HepG2 (cell line): ENCODE results near the gene GAS5. TPM values are rescaled to one million over a fixed set of nuclear protein-coding genes. Genes with fewer than 3 reads are reported as not detected.

Experiments
- ATF7 ChIP-seq, 2 experiments: fragments of 450-650 bp in 1 of 2; sonication (generic) in 1 of 2; formaldehyde crosslinking in 1 of 2; IDR thresholded peaks; 2 replicates each; pipeline versions ENCODE4 v1.4.0 to v1.6.1; 2016 to 2020; ENCODE audit warnings: antibody characterized with exemption in 1 of 2, mild to moderate bottlenecking in 1 of 2, missing genetic modification reagents in 1 of 2
- GATA4 ChIP-seq: sonication (generic); IDR thresholded peaks from 2 replicates; pipeline ENCODE4 v1.6.1; 2016; ENCODE audit warnings: antibody characterized with exemption, low read depth, borderline replicate concordance
- GFI1 ChIP-seq: sonication (generic); formaldehyde crosslinking; IDR thresholded peaks from 2 replicates; pipeline ENCODE4 v1.5.0; 2020; ENCODE audit warnings: missing genetic modification reagents, mild to moderate bottlenecking, borderline replicate concordance
- HNRNPL ChIP-seq: fragments of 200-400 bp; formaldehyde crosslinking; IDR thresholded peaks from 2 replicates; pipeline ENCODE4 v1.6.1; 2017; ENCODE audit warnings: mild to moderate bottlenecking, low read depth, low read length
- IKZF5 ChIP-seq: IDR thresholded peaks from 2 replicates; pipeline ENCODE4 v1.6.1; 2018; ENCODE audit warnings: missing genetic modification reagents, mild to moderate bottlenecking, missing compliant biosample characterization
- KDM1A ChIP-seq: IDR thresholded peaks from 2 replicates; pipeline ENCODE4 v1.6.1; 2016; ENCODE audit warnings: missing compliant biosample characterization
- NAIF1 ChIP-seq: sonication (generic); formaldehyde crosslinking; IDR thresholded peaks from 2 replicates; pipeline ENCODE4 v1.5.0; 2020; ENCODE audit warnings: mild to moderate bottlenecking, missing genetic modification reagents, borderline replicate concordance
- NFIC ChIP-seq: IDR thresholded peaks from 2 replicates; pipeline ENCODE4 v1.6.1; 2012; ENCODE audit warnings: mild to moderate bottlenecking, low read length, inconsistent platforms
- PCBP2 ChIP-seq: fragments of 200-400 bp; formaldehyde crosslinking; optimal IDR thresholded peaks from 2 replicates; pipeline ENCODE3; 2018; ENCODE audit warnings: low read length, low read depth; ENCODE audit not compliant: poor library complexity, severe bottlenecking
- POLR2A ChIP-seq, 2 experiments: IDR thresholded peaks; 2 replicates each; pipeline ENCODE4 v1.6.1; 2011; ENCODE audit warnings: low read depth in 2 of 2, low read length in 2 of 2, mild to moderate bottlenecking in 1 of 2, moderate library complexity in 1 of 2; ENCODE audit not compliant: insufficient read depth in 1 of 2
- RBM39 ChIP-seq: fragments of 200-400 bp; formaldehyde crosslinking; IDR thresholded peaks from one replicate; pipeline ENCODE4 v1.6.1; 2018; ENCODE audit warnings: antibody characterized with exemption, mild to moderate bottlenecking, low read depth, low read length; ENCODE audit not compliant: poor library complexity, severe bottlenecking
- RORA ChIP-seq: sonication (generic); formaldehyde crosslinking; IDR thresholded peaks from 2 replicates; pipeline ENCODE4 v1.5.0; 2020; ENCODE audit warnings: mild to moderate bottlenecking, missing genetic modification reagents, moderate library complexity
- SMAD9 ChIP-seq: sonication (generic); formaldehyde crosslinking; IDR thresholded peaks from 2 replicates; pipeline ENCODE4 v1.5.1; 2020; ENCODE audit warnings: mild to moderate bottlenecking, missing genetic modification reagents
- SRSF9 ChIP-seq: fragments of 200-400 bp; formaldehyde crosslinking; IDR thresholded peaks from 2 replicates; pipeline ENCODE4 v1.6.1; 2018; ENCODE audit warnings: borderline replicate concordance, mild to moderate bottlenecking, low read depth, low read length; ENCODE audit not compliant: insufficient read depth, poor library complexity, severe bottlenecking
- ZBTB7B ChIP-seq: sonication (generic); formaldehyde crosslinking; IDR thresholded peaks from 2 replicates; pipeline ENCODE4 v1.4.0; 2020; ENCODE audit warnings: missing genetic modification reagents
- ZFP82 ChIP-seq: sonication (generic); formaldehyde crosslinking; IDR thresholded peaks from 2 replicates; pipeline ENCODE4 v1.5.1; 2020; ENCODE audit warnings: mild to moderate bottlenecking, missing genetic modification reagents, borderline replicate concordance
- ZIK1 ChIP-seq: sonication (generic); formaldehyde crosslinking; IDR thresholded peaks from 2 replicates; pipeline ENCODE4 v1.5.0; 2020; ENCODE audit warnings: mild to moderate bottlenecking, low read depth, missing genetic modification reagents, borderline replicate concordance
- ZNF431 ChIP-seq: sonication (generic); formaldehyde crosslinking; IDR thresholded peaks from 2 replicates; pipeline ENCODE4 v1.9.0; 2022; ENCODE audit warnings: missing genetic modification reagents, low read depth, mild to moderate bottlenecking, borderline replicate concordance
- ZNF530 ChIP-seq: sonication (generic); formaldehyde crosslinking; IDR thresholded peaks from 2 replicates; pipeline ENCODE4 v1.5.0; 2020; ENCODE audit warnings: low read depth, mild to moderate bottlenecking, missing genetic modification reagents
- ZNF644 ChIP-seq: IDR thresholded peaks from 2 replicates; pipeline ENCODE4 v1.6.1; 2016; ENCODE audit warnings: low read depth
- ZNF841 ChIP-seq: sonication (generic); formaldehyde crosslinking; IDR thresholded peaks from 2 replicates; pipeline ENCODE4 v1.8.1; 2023; ENCODE audit warnings: missing genetic modification reagents, borderline replicate concordance
- ZNF878 ChIP-seq: sonication (generic); formaldehyde crosslinking; IDR thresholded peaks from 2 replicates; pipeline ENCODE4 v1.8.1; 2023; ENCODE audit warnings: mild to moderate bottlenecking, missing genetic modification reagents, moderate library complexity
- polyA plus RNA-seq, 8 experiments: library from polyadenylated mRNA; depleted of rRNA in 3 of 8; stranded (reverse) in 7 of 8; unstranded in 1 of 8; fragments of >200 nt; fragmentation: Illumina TruSeq in 4 of 8; extraction: Trizol in 4 of 8; gene quantifications; 2 replicates each; pipeline versions ENCODE4 v1.2.1 to v1.2.3, GENCODE V29; 2011 to 2016; ENCODE audit warnings: low read depth in 4 of 8, missing spikeins in 1 of 8, mixed read lengths in 1 of 8; ENCODE audit not compliant: insufficient read depth in 1 of 8
- total RNA-seq, 5 experiments: library from RNA; depleted of rRNA; stranded (reverse); fragments of >200 nt; fragmentation: Illumina TruSeq; extraction: Trizol; gene quantifications; 2 replicates each; pipeline ENCODE4 v1.2.3, GENCODE V29; 2016; ENCODE audit warnings: low read depth in 1 of 5
- TF ChIP-seq, protein P1 (sequence below): sonication (generic); formaldehyde crosslinking; IDR thresholded peaks from 2 replicates; pipeline ENCODE4 v1.5.0; 2020; ENCODE audit warnings: missing genetic modification reagents
- TF ChIP-seq, protein P2 (sequence below): sonication (generic); formaldehyde crosslinking; IDR thresholded peaks from 2 replicates; pipeline ENCODE4 v1.5.0; 2020; ENCODE audit warnings: missing genetic modification reagents, mild to moderate bottlenecking, borderline replicate concordance
- TF ChIP-seq, protein P3 (sequence below): sonication (generic); formaldehyde crosslinking; IDR thresholded peaks from 2 replicates; pipeline ENCODE4 v1.8.1; 2023; ENCODE audit warnings: mild to moderate bottlenecking, missing genetic modification reagents

The GAS5 gene
- total and polyA plus RNA-seq, 2 of the 13 experiments (the other 11 are each of a cell fraction or from before 2014, with no cell fraction given), result 352 to 738 TPM

DNA sequence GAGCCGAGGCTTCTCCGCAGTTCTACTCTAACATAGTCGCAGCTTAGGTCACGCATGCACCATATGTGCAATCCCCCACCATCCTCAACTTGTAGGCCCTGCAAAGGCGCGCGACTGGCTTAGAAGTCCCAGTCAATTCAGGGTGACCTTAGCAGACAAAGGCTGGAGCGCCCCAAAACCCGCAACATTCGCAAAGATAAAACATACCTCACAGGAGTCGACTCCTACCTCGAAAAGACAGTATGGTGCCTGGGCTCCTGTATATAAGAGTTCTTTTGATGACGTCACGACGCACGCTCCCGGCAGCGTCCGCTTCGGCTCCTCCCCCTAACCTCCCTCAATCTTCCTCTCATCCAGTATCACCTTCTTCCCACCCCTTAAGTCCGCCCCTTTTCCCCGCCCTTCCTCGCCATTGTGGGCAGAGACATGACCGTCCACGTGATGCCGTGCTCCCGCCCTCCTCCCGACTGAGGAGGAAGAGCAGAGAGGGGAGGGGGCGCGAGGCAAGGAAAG, at the start of gene GAS5 (continued):
- TF ChIP-seq RORA (CRISPR knock-in tag) (no peak), ZFP82 (CRISPR knock-in tag) (0 out of 2 replicates have a peak, but pooled peaks have one; percentile 5), KDM1A (CRISPR knock-in tag) (no peak), PCBP2 (no peak), POLR2A (IDR thresholded peaks at IDR 0.05; ENCODE audit: insufficient read depth in 1 of 2, low read depth in 2 of 2, low read length in 2 of 2) (peak; percentile 99 to 100), ZNF878 (no peak; the same call in 1 of the 2 replicates), SMAD9 (no peak), ZBTB7B (CRISPR knock-in tag) (no peak), NFIC (no peak), RBM39 (no peak), ZNF841 (CRISPR knock-in tag) (no peak), GATA4 (peak; percentile 88), GFI1 (CRISPR knock-in tag) (0 out of 2 replicates have a peak, but pooled peaks have one; percentile 6), NAIF1 (no peak), SRSF9 (no peak), ZNF431 (CRISPR knock-in tag) (peak; percentile 28; the same call in 1 of the 2 replicates), ATF7 (IDR thresholded peaks at IDR 0.05) (peak; percentile 100), ATF7 (CRISPR knock-in tag; IDR thresholded peaks at IDR 0.05) (peak; percentile 94), ZNF530 (CRISPR knock-in tag) (no peak), ZNF644 (no peak), HNRNPL (0 out of 2 replicates have a peak, but pooled peaks have one; percentile 28), ZIK1 (CRISPR knock-in tag) (peak; percentile 4; the same call in 1 of the 2 replicates), IKZF5 (CRISPR knock-in tag) (peak; percentile 45; the same call in 1 of the 2 replicates)
- TF ChIP-seq, protein P1, sequence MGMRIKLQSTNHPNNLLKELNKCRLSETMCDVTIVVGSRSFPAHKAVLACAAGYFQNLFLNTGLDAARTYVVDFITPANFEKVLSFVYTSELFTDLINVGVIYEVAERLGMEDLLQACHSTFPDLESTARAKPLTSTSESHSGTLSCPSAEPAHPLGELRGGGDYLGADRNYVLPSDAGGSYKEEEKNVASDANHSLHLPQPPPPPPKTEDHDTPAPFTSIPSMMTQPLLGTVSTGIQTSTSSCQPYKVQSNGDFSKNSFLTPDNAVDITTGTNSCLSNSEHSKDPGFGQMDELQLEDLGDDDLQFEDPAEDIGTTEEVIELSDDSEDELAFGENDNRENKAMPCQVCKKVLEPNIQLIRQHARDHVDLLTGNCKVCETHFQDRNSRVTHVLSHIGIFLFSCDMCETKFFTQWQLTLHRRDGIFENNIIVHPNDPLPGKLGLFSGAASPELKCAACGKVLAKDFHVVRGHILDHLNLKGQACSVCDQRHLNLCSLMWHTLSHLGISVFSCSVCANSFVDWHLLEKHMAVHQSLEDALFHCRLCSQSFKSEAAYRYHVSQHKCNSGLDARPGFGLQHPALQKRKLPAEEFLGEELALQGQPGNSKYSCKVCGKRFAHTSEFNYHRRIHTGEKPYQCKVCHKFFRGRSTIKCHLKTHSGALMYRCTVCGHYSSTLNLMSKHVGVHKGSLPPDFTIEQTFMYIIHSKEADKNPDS (CRISPR knock-in tag), result no peak
- TF ChIP-seq, protein P2, sequence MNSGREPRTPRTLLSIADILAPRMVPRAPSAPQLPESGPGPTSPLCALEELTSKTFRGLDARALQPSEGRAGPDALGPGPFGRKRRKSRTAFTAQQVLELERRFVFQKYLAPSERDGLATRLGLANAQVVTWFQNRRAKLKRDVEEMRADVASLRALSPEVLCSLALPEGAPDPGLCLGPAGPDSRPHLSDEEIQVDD (CRISPR knock-in tag), result no peak
- TF ChIP-seq, protein P3, sequence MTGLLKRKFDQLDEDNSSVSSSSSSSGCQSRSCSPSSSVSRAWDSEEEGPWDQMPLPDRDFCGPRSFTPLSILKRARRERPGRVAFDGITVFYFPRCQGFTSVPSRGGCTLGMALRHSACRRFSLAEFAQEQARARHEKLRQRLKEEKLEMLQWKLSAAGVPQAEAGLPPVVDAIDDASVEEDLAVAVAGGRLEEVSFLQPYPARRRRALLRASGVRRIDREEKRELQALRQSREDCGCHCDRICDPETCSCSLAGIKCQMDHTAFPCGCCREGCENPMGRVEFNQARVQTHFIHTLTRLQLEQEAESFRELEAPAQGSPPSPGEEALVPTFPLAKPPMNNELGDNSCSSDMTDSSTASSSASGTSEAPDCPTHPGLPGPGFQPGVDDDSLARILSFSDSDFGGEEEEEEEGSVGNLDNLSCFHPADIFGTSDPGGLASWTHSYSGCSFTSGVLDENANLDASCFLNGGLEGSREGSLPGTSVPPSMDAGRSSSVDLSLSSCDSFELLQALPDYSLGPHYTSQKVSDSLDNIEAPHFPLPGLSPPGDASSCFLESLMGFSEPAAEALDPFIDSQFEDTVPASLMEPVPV (CRISPR knock-in tag), result 0 out of 2 replicates have a peak, but pooled peaks have one; percentile 13
